HUES48 (cell line): ENCODE data around the gene RAD23B.
A peak's percentile ranks its signal among the peaks of the same experiment; 100 is the strongest.

Experiments used
- H3K27ac ChIP-seq: one replicate; pipeline ENCODE4 v1.7.0; 2013; ENCODE audit warnings: low read depth, low read length, inconsistent platforms
- H3K27me3 ChIP-seq: 2 replicates; pipeline ENCODE4 v1.6.1; 2013; ENCODE audit warnings: mild to moderate bottlenecking, low read length; ENCODE audit not compliant: control insufficient read depth, insufficient read depth
- H3K36me3 ChIP-seq: 2 replicates; pipeline ENCODE4 v1.6.1; 2013; ENCODE audit warnings: low read length; ENCODE audit not compliant: control insufficient read depth, insufficient read depth
- H3K4me1 ChIP-seq: 2 replicates; pipeline ENCODE4 v1.6.1; 2013; ENCODE audit warnings: mild to moderate bottlenecking, low read length; ENCODE audit not compliant: control insufficient read depth, insufficient read depth
- H3K4me3 ChIP-seq: 2 replicates; pipeline ENCODE4 v1.5.1; 2013; ENCODE audit warnings: mild to moderate bottlenecking, low read depth, low read length
- H3K9ac ChIP-seq: 2 replicates; pipeline ENCODE4 v1.6.1; 2013; ENCODE audit warnings: mild to moderate bottlenecking, low read depth, low read length, moderate library complexity
- H3K9me3 ChIP-seq: 2 replicates; pipeline ENCODE4 v1.6.1; 2013; ENCODE audit warnings: low read length; ENCODE audit not compliant: control insufficient read depth, insufficient read depth

RAD23B gene

DNA sequence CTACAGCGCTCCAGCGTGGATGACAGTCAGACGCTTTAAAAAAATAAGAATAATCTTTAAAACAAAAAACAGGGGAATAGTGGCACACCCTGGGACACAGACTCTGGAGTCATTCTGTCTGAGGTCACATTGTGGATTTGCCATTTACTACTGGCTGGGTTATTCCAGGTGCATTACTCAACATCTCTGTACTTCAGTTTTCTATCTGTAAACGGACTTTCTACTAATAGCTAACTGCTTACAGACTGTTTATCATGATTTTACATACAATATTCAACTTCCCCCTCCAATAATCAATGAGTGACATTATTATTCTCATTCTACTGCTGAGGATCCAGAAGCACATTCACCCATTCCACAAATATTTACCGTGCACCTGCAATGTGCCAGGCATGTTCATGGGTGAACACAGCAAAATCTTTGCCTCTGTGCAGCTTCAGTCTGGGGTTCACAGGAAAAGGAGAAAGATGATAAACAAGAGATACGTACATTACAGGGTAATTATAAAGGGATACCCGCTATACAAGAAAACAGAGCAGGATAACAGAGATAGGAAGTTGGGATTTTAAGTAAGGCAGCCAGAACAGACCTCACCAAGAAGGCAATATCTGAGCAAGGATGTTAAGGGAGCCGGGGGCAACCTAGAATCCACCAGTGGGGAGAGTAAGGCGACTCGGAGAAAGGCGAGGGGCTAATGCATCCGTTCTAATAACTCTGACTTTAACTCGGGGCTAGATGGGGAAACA lies 984 bp upstream of the RAD23B start:
- H3K4me1 ChIP-seq: peaks cover 22% of the 10 kb centered on the region
- H3K27me3 ChIP-seq: no peaks in the 10 kb centered on the region
- H3K9me3 ChIP-seq: no peaks in the 10 kb centered on the region
- peak overlapping the region; percentile 79 for H3K9ac ChIP-seq
- H3K27ac ChIP-seq: peak overlapping the region; percentile 78
- no peaks in the 10 kb centered on the region for H3K36me3 ChIP-seq
- H3K4me3 ChIP-seq: peak overlapping the region; percentile 95

DNA sequence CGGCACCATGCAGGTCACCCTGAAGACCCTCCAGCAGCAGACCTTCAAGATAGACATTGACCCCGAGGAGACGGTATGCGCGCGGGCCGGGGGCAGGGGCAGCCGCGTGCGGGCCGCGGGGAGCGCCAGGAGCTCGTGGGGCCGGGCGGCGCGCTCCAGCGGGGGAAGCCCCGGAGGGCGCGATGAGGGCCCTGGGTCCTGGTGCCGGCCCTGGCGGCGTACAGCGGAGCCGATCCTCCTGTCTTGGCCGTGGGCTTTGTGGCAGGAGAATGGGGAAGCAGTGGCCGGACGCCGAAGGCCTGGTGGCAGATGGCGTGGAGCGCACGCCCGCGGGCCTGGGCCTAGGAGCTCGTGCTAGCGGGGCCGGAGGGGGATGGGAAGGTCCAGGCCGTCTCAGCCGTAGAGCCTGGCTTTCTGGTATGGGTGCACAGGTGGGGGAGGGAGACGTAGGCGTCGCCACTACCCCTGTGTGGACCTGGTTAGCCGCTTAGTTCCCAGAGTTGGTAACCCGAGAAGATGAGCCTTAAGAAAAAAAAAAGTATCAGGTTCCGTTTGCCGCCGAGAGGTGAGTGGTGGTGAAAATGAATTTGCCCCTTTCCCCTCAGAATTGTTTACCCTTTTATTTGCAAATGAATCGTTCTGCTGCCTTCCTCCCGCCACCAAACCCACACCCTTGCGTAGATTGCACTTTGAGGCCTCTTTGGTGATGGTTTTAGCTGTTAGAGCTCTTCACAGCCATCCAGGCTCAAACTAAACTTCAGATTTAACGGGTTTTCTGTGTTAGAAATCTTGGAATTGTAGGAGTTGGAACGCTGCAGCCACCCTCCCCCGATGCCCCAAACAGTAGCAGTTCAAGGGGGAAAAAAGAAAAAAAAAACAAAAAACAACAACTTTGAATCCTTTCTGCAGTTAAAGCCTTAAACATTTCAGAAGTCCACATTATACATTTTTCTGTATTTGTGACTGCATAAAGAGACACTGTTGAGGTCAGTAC lies 841 bp downstream of the RAD23B start:
- Histone ChIP-seq H3K36me3 (no peaks in the 10 kb centered on the region), H3K4me3 (peak overlapping the region; percentile 95), H3K9ac (peak overlapping the region; percentile 96), H3K27me3 (no peaks in the 10 kb centered on the region), H3K9me3 (no peaks in the 10 kb centered on the region), H3K27ac (peak overlapping the region; percentile 99), H3K4me1 (peaks cover 25% of the 10 kb centered on the region)

DNA sequence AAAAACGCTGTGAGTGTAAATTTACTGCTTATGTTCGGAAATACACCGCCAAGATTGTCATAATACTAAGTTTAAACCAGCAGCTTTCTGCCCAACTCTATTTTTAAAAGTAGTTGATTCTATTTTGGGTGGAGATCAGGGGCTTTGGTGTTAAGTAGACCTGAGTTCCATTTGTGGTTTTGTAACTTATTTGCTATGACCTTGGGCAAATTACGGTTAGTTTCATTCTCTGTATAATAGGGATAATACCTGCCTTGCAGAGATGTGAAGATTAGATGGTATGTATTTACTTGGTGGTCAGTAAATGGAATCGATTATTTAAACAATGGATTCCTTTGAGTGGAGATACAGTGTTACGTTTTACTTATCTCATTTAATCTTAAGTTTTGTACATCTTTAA lies 1.6 kb downstream of the RAD23B start:
- Histone ChIP-seq H3K9ac (peak overlapping the region; percentile 96), H3K4me3 (peak overlapping the region; percentile 95), H3K36me3 (no peaks in the 10 kb centered on the region), H3K27me3 (no peaks in the 10 kb centered on the region), H3K9me3 (no peaks in the 10 kb centered on the region), H3K4me1 (peaks cover 28% of the 10 kb centered on the region), H3K27ac (peak overlapping the region; percentile 99)

DNA sequence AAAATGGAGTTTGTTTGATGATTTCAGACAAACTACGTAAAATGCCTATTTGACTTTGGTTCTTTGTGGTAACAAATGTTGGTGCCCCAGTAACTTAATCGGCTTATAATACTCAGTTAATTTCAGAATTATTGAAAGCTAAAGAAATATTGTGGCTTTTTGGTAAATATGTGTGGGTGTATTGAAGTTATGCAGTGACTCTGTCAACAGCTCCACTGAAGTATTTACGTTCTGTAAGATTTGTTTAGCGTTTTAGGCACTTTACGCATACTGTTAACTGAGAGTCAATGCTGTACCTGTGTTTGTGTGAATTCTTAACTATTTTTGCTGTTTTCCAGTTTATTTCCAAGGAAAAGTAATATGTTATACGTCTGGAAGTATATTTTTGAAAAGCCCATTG lies 2.2 kb downstream of the RAD23B start:
- H3K4me1 ChIP-seq: peaks cover 34% of the 10 kb centered on the region
- H3K36me3 ChIP-seq: no peaks in the 10 kb centered on the region
- no peaks in the 10 kb centered on the region for H3K9me3 ChIP-seq
- H3K9ac ChIP-seq: peak overlapping the region; percentile 96; the same call in 1 of the 2 replicates
- H3K4me3 ChIP-seq: peak overlapping the region; percentile 95
- peak overlapping the region; percentile 99 for H3K27ac ChIP-seq
- H3K27me3 ChIP-seq: no peaks in the 10 kb centered on the region

DNA sequence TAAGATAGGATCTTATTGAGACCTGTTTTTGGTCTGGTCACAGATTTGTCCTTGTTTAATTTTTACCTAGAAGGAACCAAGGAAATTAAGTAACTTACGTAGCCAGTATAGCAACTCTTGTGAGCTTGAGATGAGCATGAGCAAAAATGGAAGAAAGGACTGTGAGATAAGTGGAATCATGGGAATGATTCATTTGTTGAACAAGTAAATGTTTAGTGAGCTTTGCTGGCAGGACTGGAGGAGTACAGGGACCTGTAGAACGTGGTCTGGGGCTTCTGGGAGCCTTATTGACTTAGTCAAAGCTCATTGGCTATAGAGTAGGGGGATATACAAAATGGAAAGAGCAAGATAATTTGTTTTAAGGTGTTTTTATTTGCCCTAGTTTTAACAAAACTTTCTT lies 3.0 kb downstream of the RAD23B start:
- Histone ChIP-seq H3K9ac (no peak overlapping the region), H3K36me3 (no peaks in the 10 kb centered on the region), H3K4me1 (peaks cover 42% of the 10 kb centered on the region), H3K27ac (peak overlapping the region; percentile 99), H3K9me3 (no peaks in the 10 kb centered on the region), H3K27me3 (no peaks in the 10 kb centered on the region), H3K4me3 (peak overlapping the region; percentile 95)

DNA sequence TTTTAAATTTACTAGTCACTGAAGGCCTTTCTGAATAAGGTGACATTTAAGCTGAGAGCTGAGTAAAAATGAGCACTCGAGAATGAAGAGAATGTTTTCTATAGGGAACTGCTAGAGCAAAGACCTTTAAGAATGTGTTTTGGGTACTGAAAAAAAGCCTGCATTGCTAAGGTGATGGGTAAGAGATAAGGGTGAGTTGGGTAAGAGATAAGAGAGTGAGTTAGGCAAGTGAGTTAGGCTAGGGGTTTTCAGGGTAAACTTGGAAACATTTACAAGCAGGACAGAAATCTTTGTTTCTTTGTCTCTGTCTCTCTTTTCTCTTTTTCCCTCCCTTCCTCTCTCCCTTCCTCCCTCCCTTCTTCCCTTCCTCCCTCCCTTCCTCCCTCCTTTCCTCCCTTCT lies 5.6 kb downstream of the RAD23B start:
- Histone ChIP-seq H3K9ac (no peak overlapping the region), H3K9me3 (no peaks in the 10 kb centered on the region), H3K4me3 (no peak overlapping the region), H3K27me3 (no peaks in the 10 kb centered on the region), H3K27ac (no peak overlapping the region), H3K36me3 (no peaks in the 10 kb centered on the region), H3K4me1 (peaks cover 49% of the 10 kb centered on the region)

DNA sequence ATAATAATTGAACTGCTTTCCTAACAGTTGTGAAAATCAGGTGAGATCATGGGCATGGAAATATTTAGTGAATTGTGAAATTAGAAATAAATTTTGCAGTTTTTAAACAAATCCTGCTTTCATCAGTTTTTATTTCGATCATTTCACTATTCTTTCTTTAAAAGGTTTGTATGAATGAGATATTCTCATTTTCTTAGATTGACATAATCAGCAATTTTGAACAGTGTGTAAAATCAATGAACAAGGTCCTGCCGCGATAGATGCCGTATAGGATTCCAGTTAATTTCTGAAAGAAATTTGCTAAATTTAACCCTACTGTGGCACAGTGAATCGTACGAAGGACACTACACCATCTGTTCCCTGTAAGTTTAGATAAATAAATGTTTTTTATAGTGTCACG lies 7.5 kb downstream of the RAD23B start:
- no peaks in the 10 kb centered on the region for H3K36me3 ChIP-seq
- no peaks in the 10 kb centered on the region for H3K27me3 ChIP-seq
- H3K9me3 ChIP-seq: no peaks in the 10 kb centered on the region
- H3K4me3 ChIP-seq: no peak overlapping the region
- H3K9ac ChIP-seq: no peak overlapping the region
- peaks cover 43% of the 10 kb centered on the region for H3K4me1 ChIP-seq
- H3K27ac ChIP-seq: no peak overlapping the region

DNA sequence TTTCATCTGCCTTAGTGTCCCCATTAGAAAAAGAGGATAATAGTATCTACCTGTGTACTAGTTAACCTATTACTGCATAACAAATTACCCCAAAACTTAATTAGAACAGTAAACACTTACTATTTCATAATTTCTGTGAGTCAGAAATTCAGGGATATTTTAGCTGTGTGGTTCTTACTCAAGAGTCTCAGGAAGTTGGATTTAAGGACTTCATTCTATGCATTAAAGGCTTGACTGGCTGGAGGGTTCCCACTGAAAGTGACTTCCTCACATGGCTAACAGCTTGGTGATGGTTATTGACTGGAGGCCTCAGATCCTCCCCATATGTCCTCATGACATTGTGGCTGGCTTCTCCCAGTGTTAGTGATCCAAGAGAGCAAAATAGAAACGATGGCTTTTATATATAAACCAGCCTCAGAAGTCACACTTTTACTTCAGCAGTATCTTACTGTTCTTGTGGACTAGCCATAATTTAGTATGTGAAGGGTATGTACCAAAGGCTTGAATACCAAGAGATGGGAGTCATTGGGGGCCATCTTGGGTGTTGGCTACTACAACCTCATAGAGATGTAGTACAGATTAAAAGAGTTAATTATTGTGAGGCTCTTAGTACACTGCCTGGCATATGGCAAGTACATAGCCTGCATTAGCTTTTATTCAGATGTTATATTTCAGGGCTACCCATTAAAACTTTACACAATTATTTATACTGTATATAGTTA lies 9.9 kb downstream of the RAD23B start:
- H3K4me1 ChIP-seq: peaks cover 29% of the 10 kb centered on the region
- no peaks in the 10 kb centered on the region; the same call in 1 of the 2 replicates for H3K36me3 ChIP-seq
- H3K9me3 ChIP-seq: no peaks in the 10 kb centered on the region
- H3K27me3 ChIP-seq: no peaks in the 10 kb centered on the region
- no peak overlapping the region for H3K9ac ChIP-seq
- no peak overlapping the region for H3K4me3 ChIP-seq
- H3K27ac ChIP-seq: no peak overlapping the region

DNA sequence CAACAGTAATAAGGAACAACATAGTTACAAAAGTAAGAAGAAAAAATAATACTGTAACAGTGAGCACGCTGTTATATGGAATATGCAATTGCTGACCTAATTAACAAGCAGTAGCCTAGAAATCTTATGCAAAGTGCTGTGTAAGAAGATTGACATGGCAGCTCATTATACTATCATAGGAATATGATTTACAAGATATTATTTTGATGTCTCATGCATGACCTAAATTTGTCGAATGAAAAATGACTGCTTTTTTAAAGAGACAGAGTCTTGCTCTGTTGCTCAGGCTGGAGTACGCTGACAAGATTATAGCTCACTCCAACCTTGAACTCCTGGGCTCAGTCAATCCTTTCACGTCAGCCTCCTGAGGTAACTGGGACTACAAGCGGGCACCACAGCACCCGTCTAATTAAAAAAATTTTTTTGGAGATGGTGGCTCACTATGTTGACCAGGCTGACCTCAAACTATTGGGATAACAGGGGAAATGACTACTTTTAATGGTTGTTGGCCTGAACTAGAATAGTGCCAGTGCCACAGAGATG lies 10.5 kb downstream of the RAD23B start:
- Histone ChIP-seq H3K27me3 (no peaks in the 10 kb centered on the region), H3K4me1 (peaks cover 29% of the 10 kb centered on the region), H3K9me3 (no peaks in the 10 kb centered on the region), H3K9ac (no peak overlapping the region), H3K36me3 (no peaks in the 10 kb centered on the region; the same call in 1 of the 2 replicates), H3K4me3 (no peak overlapping the region), H3K27ac (no peak overlapping the region)

DNA sequence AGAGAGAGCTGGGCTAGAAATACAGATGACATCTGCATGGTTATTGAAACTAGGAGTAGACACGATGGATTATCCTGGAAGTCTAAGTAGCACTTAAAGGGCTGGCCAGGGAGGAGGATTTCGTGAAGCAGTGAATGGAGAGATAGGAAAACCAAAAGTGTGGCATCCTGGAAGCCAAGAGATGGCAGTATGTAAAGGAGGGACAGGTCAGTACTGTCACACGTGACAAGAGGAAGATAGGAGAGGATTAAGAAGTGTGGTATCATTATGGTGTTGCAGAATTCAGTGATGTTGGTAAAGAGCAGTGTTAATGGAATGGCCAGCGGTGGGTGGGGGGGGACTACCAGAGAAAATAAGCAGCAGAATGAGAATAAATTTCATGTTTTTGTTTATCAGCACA lies 11.7 kb downstream of the RAD23B start:
- Histone ChIP-seq H3K9me3 (no peaks in the 10 kb centered on the region), H3K4me1 (peaks cover 28% of the 10 kb centered on the region), H3K9ac (no peak overlapping the region), H3K27me3 (no peaks in the 10 kb centered on the region), H3K27ac (no peak overlapping the region), H3K4me3 (no peak overlapping the region), H3K36me3 (peaks cover under 1% of the 10 kb centered on the region; the same call in 1 of the 2 replicates)
